Measurements from ENCODE around the gene CLDN9. TPM values are rescaled to one million over a fixed set of nuclear protein-coding genes. Genes with fewer than 3 reads are reported as not detected.

Gene CLDN9
- total and polyA plus RNA-seq, 9 of the 15 experiments (the other 6 are each of a cell fraction or from before 2014, with no cell fraction given), result 0.12 to 0.44 (median 0.22) TPM; not detected in 4

DNA sequence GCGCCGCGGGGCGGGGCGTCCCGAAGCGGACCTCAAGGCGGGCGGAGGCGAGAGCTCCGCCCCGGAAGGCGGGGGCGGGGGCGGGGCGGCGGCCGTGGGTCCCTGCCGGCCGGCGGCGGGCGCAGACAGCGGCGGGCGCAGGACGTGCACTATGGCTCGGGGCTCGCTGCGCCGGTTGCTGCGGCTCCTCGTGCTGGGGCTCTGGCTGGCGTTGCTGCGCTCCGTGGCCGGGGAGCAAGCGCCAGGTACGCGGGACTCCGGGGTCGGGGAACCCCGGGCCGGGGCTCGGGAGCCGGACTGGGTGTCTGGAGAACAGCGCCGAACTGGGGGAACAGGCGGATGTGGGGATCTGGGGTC, 7.5 kb downstream of the CLDN9 start, which contains the start of gene TNFRSF12A (continued):
- TF ChIP-seq GMEB1 (CRISPR knock-in tag; IDR thresholded peaks at IDR 0.05) (0 out of 2 replicates have a peak, but pooled peaks have one; percentile 7), FOXM1 (IDR thresholded peaks at IDR 0.05; ENCODE audit: low read depth) (no peak), FOXM1 (CRISPR knock-in tag; IDR thresholded peaks at IDR 0.05; ENCODE audit: low read depth) (no peak), GATAD2B (IDR thresholded peaks at IDR 0.05; ENCODE audit: borderline replicate concordance) (peak; percentile 58; the same call in 1 of the 2 replicates), MBD2 (IDR thresholded peaks at IDR 0.05; ENCODE audit: borderline replicate concordance, low read depth) (no peak), ZNF239 (CRISPR knock-in tag; IDR thresholded peaks at IDR 0.05) (no peak), KHSRP (IDR thresholded peaks at IDR 0.05) (no peak), POLR2A (conservative IDR thresholded peaks at IDR 0.05) (peak; percentile 90), RB1 (IDR thresholded peaks at IDR 0.05; ENCODE audit: low read depth) (peak; percentile 84), CCAR2 (IDR thresholded peaks at IDR 0.05; ENCODE audit: low read depth, low read length) (no peak), HDAC3 (IDR thresholded peaks at IDR 0.05; ENCODE audit: borderline replicate concordance, partially characterized antibody) (no peak), THAP7 (CRISPR knock-in tag; IDR thresholded peaks at IDR 0.05) (no peak)
- TF ChIP-seq, protein P1, sequence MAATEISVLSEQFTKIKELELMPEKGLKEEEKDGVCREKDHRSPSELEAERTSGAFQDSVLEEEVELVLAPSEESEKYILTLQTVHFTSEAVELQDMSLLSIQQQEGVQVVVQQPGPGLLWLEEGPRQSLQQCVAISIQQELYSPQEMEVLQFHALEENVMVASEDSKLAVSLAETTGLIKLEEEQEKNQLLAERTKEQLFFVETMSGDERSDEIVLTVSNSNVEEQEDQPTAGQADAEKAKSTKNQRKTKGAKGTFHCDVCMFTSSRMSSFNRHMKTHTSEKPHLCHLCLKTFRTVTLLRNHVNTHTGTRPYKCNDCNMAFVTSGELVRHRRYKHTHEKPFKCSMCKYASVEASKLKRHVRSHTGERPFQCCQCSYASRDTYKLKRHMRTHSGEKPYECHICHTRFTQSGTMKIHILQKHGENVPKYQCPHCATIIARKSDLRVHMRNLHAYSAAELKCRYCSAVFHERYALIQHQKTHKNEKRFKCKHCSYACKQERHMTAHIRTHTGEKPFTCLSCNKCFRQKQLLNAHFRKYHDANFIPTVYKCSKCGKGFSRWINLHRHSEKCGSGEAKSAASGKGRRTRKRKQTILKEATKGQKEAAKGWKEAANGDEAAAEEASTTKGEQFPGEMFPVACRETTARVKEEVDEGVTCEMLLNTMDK (IDR thresholded peaks at IDR 0.05; ENCODE audit: borderline replicate concordance, insufficient read depth, low read depth, low read length, poor library complexity, severe bottlenecking), result no peak
- TF ChIP-seq, protein P2, sequence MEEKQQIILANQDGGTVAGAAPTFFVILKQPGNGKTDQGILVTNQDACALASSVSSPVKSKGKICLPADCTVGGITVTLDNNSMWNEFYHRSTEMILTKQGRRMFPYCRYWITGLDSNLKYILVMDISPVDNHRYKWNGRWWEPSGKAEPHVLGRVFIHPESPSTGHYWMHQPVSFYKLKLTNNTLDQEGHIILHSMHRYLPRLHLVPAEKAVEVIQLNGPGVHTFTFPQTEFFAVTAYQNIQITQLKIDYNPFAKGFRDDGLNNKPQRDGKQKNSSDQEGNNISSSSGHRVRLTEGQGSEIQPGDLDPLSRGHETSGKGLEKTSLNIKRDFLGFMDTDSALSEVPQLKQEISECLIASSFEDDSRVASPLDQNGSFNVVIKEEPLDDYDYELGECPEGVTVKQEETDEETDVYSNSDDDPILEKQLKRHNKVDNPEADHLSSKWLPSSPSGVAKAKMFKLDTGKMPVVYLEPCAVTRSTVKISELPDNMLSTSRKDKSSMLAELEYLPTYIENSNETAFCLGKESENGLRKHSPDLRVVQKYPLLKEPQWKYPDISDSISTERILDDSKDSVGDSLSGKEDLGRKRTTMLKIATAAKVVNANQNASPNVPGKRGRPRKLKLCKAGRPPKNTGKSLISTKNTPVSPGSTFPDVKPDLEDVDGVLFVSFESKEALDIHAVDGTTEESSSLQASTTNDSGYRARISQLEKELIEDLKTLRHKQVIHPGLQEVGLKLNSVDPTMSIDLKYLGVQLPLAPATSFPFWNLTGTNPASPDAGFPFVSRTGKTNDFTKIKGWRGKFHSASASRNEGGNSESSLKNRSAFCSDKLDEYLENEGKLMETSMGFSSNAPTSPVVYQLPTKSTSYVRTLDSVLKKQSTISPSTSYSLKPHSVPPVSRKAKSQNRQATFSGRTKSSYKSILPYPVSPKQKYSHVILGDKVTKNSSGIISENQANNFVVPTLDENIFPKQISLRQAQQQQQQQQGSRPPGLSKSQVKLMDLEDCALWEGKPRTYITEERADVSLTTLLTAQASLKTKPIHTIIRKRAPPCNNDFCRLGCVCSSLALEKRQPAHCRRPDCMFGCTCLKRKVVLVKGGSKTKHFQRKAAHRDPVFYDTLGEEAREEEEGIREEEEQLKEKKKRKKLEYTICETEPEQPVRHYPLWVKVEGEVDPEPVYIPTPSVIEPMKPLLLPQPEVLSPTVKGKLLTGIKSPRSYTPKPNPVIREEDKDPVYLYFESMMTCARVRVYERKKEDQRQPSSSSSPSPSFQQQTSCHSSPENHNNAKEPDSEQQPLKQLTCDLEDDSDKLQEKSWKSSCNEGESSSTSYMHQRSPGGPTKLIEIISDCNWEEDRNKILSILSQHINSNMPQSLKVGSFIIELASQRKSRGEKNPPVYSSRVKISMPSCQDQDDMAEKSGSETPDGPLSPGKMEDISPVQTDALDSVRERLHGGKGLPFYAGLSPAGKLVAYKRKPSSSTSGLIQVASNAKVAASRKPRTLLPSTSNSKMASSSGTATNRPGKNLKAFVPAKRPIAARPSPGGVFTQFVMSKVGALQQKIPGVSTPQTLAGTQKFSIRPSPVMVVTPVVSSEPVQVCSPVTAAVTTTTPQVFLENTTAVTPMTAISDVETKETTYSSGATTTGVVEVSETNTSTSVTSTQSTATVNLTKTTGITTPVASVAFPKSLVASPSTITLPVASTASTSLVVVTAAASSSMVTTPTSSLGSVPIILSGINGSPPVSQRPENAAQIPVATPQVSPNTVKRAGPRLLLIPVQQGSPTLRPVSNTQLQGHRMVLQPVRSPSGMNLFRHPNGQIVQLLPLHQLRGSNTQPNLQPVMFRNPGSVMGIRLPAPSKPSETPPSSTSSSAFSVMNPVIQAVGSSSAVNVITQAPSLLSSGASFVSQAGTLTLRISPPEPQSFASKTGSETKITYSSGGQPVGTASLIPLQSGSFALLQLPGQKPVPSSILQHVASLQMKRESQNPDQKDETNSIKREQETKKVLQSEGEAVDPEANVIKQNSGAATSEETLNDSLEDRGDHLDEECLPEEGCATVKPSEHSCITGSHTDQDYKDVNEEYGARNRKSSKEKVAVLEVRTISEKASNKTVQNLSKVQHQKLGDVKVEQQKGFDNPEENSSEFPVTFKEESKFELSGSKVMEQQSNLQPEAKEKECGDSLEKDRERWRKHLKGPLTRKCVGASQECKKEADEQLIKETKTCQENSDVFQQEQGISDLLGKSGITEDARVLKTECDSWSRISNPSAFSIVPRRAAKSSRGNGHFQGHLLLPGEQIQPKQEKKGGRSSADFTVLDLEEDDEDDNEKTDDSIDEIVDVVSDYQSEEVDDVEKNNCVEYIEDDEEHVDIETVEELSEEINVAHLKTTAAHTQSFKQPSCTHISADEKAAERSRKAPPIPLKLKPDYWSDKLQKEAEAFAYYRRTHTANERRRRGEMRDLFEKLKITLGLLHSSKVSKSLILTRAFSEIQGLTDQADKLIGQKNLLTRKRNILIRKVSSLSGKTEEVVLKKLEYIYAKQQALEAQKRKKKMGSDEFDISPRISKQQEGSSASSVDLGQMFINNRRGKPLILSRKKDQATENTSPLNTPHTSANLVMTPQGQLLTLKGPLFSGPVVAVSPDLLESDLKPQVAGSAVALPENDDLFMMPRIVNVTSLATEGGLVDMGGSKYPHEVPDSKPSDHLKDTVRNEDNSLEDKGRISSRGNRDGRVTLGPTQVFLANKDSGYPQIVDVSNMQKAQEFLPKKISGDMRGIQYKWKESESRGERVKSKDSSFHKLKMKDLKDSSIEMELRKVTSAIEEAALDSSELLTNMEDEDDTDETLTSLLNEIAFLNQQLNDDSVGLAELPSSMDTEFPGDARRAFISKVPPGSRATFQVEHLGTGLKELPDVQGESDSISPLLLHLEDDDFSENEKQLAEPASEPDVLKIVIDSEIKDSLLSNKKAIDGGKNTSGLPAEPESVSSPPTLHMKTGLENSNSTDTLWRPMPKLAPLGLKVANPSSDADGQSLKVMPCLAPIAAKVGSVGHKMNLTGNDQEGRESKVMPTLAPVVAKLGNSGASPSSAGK (IDR thresholded peaks at IDR 0.05), result peak; percentile 50; the same call in 1 of the 2 replicates
